ENCODE measurements around the gene AIFM3.

Gene AIFM3

GRCh38 chr22:21015466-21016006 lies 48.5 kb downstream of the AIFM3 start:
- intact Hi-C loops (cut with DNase I; ENCODE audit: low total_unique reads): no loop called here
- TF ChIP-seq, protein P1, sequence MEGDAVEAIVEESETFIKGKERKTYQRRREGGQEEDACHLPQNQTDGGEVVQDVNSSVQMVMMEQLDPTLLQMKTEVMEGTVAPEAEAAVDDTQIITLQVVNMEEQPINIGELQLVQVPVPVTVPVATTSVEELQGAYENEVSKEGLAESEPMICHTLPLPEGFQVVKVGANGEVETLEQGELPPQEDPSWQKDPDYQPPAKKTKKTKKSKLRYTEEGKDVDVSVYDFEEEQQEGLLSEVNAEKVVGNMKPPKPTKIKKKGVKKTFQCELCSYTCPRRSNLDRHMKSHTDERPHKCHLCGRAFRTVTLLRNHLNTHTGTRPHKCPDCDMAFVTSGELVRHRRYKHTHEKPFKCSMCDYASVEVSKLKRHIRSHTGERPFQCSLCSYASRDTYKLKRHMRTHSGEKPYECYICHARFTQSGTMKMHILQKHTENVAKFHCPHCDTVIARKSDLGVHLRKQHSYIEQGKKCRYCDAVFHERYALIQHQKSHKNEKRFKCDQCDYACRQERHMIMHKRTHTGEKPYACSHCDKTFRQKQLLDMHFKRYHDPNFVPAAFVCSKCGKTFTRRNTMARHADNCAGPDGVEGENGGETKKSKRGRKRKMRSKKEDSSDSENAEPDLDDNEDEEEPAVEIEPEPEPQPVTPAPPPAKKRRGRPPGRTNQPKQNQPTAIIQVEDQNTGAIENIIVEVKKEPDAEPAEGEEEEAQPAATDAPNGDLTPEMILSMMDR (IDR thresholded peaks at IDR 0.05): no peak
- no peak for DNase-seq
- peaks cover 11 to 28% (median 19%) of the 10 kb centered on the region in 4 donors for H3K4me1 ChIP-seq
- H3K27ac ChIP-seq: no peak overlapping the region
- H3K4me3 ChIP-seq: no peak overlapping the region
- no peaks in the 10 kb centered on the region for H3K9me3 ChIP-seq
- H3K27me3 ChIP-seq: no peaks in the 10 kb centered on the region
- H3K36me3 ChIP-seq: no peaks in the 10 kb centered on the region

GRCh38 chr22:21016644-21017420 lies 49.8 kb downstream of the AIFM3 start:
- Histone ChIP-seq H3K27ac (no peak overlapping the region), H3K27me3 (no peaks in the 10 kb centered on the region), H3K9me3 (no peaks in the 10 kb centered on the region), H3K36me3 (no peaks in the 10 kb centered on the region), H3K4me1 (peaks cover 11 to 28% (median 19%) of the 10 kb centered on the region in 4 donors), H3K4me3 (no peak overlapping the region)
- no peak for DNase-seq
- TF ChIP-seq, protein P1 (IDR thresholded peaks at IDR 0.05): no peak
- intact Hi-C loops (cut with DNase I; ENCODE audit: low total_unique reads): no loop called here

GRCh38 chr22:21018314-21018713 lies 51.3 kb downstream of the AIFM3 start:
- no peaks in the 10 kb centered on the region for H3K36me3 ChIP-seq
- DNase-seq: no peak
- no peak overlapping the region for H3K27ac ChIP-seq
- no peaks in the 10 kb centered on the region for H3K9me3 ChIP-seq
- intact Hi-C loops (cut with DNase I; ENCODE audit: low total_unique reads): no loop called here
- TF ChIP-seq, protein P1 (IDR thresholded peaks at IDR 0.05): no peak
- peaks cover 11 to 28% (median 19%) of the 10 kb centered on the region in 4 donors for H3K4me1 ChIP-seq
- H3K4me3 ChIP-seq: no peak overlapping the region
- H3K27me3 ChIP-seq: no peaks in the 10 kb centered on the region

GRCh38 chr22:21020802-21021429 lies 53.9 kb downstream of the AIFM3 start:
- peaks cover 0 to 4% of the 10 kb centered on the region in 2 donors for H3K27me3 ChIP-seq
- H3K36me3 ChIP-seq: no peaks in the 10 kb centered on the region
- intact Hi-C loops (cut with DNase I; ENCODE audit: low total_unique reads): no loop called here
- TF ChIP-seq, protein P1 (IDR thresholded peaks at IDR 0.05): no peak
- no peak overlapping the region for H3K4me3 ChIP-seq
- no peak overlapping the region for H3K27ac ChIP-seq
- no peak for DNase-seq
- H3K9me3 ChIP-seq: no peaks in the 10 kb centered on the region
- peaks cover 0 to 3% (median 0%) of the 10 kb centered on the region in 4 donors for H3K4me1 ChIP-seq

DNA sequence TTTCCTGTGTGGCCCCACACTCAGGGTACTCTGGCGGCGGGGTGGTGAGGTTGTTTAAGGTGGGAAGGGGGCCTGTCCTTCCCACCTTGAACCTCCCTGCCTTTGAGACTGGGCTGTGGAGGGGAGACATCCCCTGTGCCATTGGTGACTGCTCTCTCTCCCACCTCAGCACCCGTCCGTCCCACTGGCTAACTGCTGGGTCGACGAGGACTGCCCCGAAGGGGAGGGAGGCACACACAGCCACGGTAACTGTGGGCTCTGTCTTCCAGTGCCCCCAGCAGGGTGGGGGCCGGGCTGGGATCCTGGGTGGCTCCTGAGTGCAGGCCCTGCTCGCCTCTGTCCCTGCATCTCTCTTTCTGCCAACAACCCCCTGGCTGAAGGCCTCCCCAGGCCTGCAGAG lies 55.5 kb downstream of the AIFM3 start:
- H3K27me3 ChIP-seq: peaks cover 0 to 18% of the 10 kb centered on the region in 2 donors
- intact Hi-C loops (cut with DNase I; ENCODE audit: low total_unique reads): no loop called here
- no peaks in the 10 kb centered on the region for H3K36me3 ChIP-seq
- peaks cover 0 to 4% (median 0%) of the 10 kb centered on the region in 4 donors for H3K4me1 ChIP-seq
- no peak overlapping the region for H3K4me3 ChIP-seq
- H3K27ac ChIP-seq: no peak overlapping the region
- no peaks in the 10 kb centered on the region for H3K9me3 ChIP-seq
- TF ChIP-seq, protein P1 (IDR thresholded peaks at IDR 0.05): no peak
- no peak for DNase-seq
